ENCODE results near the gene C4B. TPM values are rescaled to one million over a fixed set of nuclear protein-coding genes. Genes with fewer than 3 reads are reported as not detected.

Gene C4B
- total RNA-seq, 1 experiment from 2014 or later, result 1.1 TPM

GRCh38 chr6:32068867-32069266 lies 54.3 kb downstream of the C4B start:
- no peaks in the 10 kb centered on the region for H3K9me3 ChIP-seq
- H3K27me3 Mint-ChIP-seq (ENCODE audit: insufficient read depth, unreplicated experiment), result no peaks in the 10 kb centered on the region
- BruUV-seq (replicated peaks), result no TSS peak
- no peak for DNase-seq
- no peak for TF ChIP-seq CTCF (IDR thresholded peaks at IDR 0.05; ENCODE audit: insufficient read depth in 1 of 2, low read depth in 1 of 2, low read length in 1 of 2, severe bottlenecking in 1 of 2, unreplicated experiment in 1 of 2)
- no peak overlapping the region for H3K27ac Mint-ChIP-seq (ENCODE audit: unreplicated experiment)
- no peak overlapping the region for H3K4me3 Mint-ChIP-seq (ENCODE audit: unreplicated experiment)
- ChIA-PET POLR2A (interaction anchor here (0.6 kb wide), 1 partner anchor 327 kb away, joined by 9 read pairs; no protein-coding TSS in a partner anchor), CTCF (no interaction called here)
- no peaks in the 10 kb centered on the region for H3K4me1 Mint-ChIP-seq (ENCODE audit: low read depth, unreplicated experiment)
- no peaks in the 10 kb centered on the region for H3K27me3 ChIP-seq (replicated peaks; ENCODE audit: control insufficient read depth, insufficient read depth, low read length)
- no peak overlapping the region for H3K4me3 ChIP-seq (ENCODE audit: low read depth, low read length)
- H3K36me3 Mint-ChIP-seq (ENCODE audit: insufficient read depth, unreplicated experiment), result no peaks in the 10 kb centered on the region
- no peaks in the 10 kb centered on the region for H3K9me3 Mint-ChIP-seq (ENCODE audit: unreplicated experiment)
- no peaks in the 10 kb centered on the region for H3K4me1 ChIP-seq
- H3K36me3 ChIP-seq (ENCODE audit: control insufficient read depth, insufficient read depth, low read length), result no peaks in the 10 kb centered on the region
- intact Hi-C loops (cut with micrococcal nuclease; ENCODE audit: unreplicated experiment), result no loop called here

- ChIA-PET CTCF (no interaction called here), POLR2A (no interaction called here)
- H3K4me3 ChIP-seq (ENCODE audit: low read depth, low read length), result no peak overlapping the region
- H3K27me3 ChIP-seq (replicated peaks; ENCODE audit: control insufficient read depth, insufficient read depth, low read length), result no peaks in the 10 kb centered on the region
- no peaks in the 10 kb centered on the region for H3K4me1 Mint-ChIP-seq (ENCODE audit: low read depth, unreplicated experiment)
- intact Hi-C loops (cut with micrococcal nuclease; ENCODE audit: unreplicated experiment), result no loop called here
- no TSS peak for BruUV-seq (replicated peaks)
- no peaks in the 10 kb centered on the region for H3K36me3 Mint-ChIP-seq (ENCODE audit: insufficient read depth, unreplicated experiment)
- H3K36me3 ChIP-seq (ENCODE audit: control insufficient read depth, insufficient read depth, low read length), result no peaks in the 10 kb centered on the region
- TF ChIP-seq CTCF (IDR thresholded peaks at IDR 0.05; ENCODE audit: insufficient read depth in 1 of 2, low read depth in 1 of 2, low read length in 1 of 2, severe bottlenecking in 1 of 2, unreplicated experiment in 1 of 2), result no peak
- H3K4me1 ChIP-seq, result no peaks in the 10 kb centered on the region
- DNase-seq, result no peak
- no peaks in the 10 kb centered on the region for H3K9me3 ChIP-seq
- no peak overlapping the region for H3K4me3 Mint-ChIP-seq (ENCODE audit: unreplicated experiment)
- H3K9me3 Mint-ChIP-seq (ENCODE audit: unreplicated experiment), result no peaks in the 10 kb centered on the region
- no peaks in the 10 kb centered on the region for H3K27me3 Mint-ChIP-seq (ENCODE audit: insufficient read depth, unreplicated experiment)
- no peak overlapping the region for H3K27ac Mint-ChIP-seq (ENCODE audit: unreplicated experiment)
Measured at GRCh38 chr6:32069460-32069859, 54.9 kb downstream of the C4B start.

- no peaks in the 10 kb centered on the region for H3K4me1 Mint-ChIP-seq (ENCODE audit: low read depth, unreplicated experiment)
- no peak overlapping the region for H3K27ac Mint-ChIP-seq (ENCODE audit: unreplicated experiment)
- H3K9me3 Mint-ChIP-seq (ENCODE audit: unreplicated experiment), result no peaks in the 10 kb centered on the region
- Histone ChIP-seq H3K9me3 (no peaks in the 10 kb centered on the region), H3K4me3 (ENCODE audit: low read depth, low read length) (no peak overlapping the region), H3K36me3 (ENCODE audit: control insufficient read depth, insufficient read depth, low read length) (no peaks in the 10 kb centered on the region), H3K4me1 (no peaks in the 10 kb centered on the region), H3K27me3 (replicated peaks; ENCODE audit: control insufficient read depth, insufficient read depth, low read length) (no peaks in the 10 kb centered on the region)
- DNase-seq, result no peak
- no peaks in the 10 kb centered on the region for H3K36me3 Mint-ChIP-seq (ENCODE audit: insufficient read depth, unreplicated experiment)
- intact Hi-C loops (cut with micrococcal nuclease; ENCODE audit: unreplicated experiment), result no loop called here
- H3K4me3 Mint-ChIP-seq (ENCODE audit: unreplicated experiment), result no peak overlapping the region
- H3K27me3 Mint-ChIP-seq (ENCODE audit: insufficient read depth, unreplicated experiment), result no peaks in the 10 kb centered on the region
- CTCF ChIA-PET, result no interaction called here
- TF ChIP-seq CTCF (IDR thresholded peaks at IDR 0.05; ENCODE audit: insufficient read depth in 1 of 2, low read depth in 1 of 2, low read length in 1 of 2, severe bottlenecking in 1 of 2, unreplicated experiment in 1 of 2), result no peak
- POLR2A ChIA-PET, result no interaction called here
- BruUV-seq (replicated peaks), result no TSS peak
Measured at GRCh38 chr6:32069878-32070515, 55.4 kb downstream of the C4B start.

Data from Caco-2 (cell line).